ENCODE data around the gene AFF1. TPM values are rescaled to one million over a fixed set of nuclear protein-coding genes. Genes with fewer than 3 reads are reported as not detected.

AFF1 gene
- total RNA-seq, 1 donor from 2014 or later: 73.3 TPM

DNA sequence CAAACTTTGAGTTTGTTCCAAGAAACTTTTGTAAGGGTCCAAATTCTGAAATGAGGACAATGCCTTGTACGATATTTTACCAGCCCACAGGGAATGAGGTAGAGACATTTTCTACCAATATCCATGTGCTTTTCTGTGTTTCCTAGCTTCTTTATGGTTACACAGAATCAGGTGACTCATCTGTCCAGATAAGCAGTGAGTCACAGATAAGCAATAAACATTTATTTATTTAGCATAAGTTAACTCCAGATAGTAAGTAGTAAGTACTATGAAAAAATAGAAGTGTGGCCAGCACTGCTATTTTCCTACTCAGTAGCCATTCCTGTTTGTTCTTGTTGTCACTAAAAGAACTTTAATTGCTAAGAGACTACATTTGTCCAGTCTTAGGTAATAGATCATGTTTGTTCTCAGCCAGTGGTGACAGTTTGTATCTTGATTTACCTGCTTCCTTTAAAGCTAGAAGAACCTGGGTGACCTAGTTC lies 7.4 kb downstream of the AFF1 start:
- intact Hi-C loops (cut with DNase I): no loop called here
- ATAC-seq: no peak

DNA sequence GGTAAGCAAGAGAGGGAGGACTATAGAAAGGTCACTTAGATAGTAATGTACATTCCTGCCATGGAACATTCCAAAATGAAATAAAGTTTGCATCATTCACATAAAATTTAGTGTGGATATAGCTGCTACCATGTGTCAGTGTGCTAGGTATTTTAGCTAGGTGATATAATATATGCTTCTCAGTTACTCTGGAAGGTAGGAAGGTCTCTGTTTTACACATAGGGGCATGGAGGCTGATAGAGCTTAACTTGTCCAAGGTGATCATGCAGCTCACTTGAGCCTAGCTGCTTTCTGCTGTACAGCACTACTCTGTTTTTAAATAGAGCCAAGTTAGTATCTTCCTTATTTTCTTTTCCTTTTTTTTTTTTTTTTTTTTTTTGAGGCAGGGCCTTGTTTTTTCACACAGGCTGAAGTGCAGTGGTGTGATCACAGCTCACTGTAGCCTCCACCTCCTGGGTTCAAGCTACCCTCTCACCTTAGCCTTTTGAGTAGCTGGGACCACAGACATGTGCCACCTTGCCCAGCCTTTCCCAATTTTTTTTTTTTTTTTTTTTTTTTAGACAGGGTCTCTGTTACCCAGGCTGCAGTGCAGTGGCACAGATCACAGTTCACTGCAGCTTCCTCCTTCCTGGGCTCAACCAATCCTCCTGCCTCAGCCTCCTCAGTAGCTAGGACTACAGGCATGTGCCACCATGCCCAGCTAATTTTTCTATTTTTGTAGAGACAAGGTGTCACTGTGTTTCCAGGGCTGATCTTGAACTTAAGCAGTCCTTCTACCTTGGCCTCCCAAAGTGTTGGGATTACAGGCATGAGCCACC lies 10.4 kb downstream of the AFF1 start:
- peak; percentile 8 for ATAC-seq
- intact Hi-C loops (cut with DNase I): no loop called here

More for the DNA sequence above, 7.4 kb downstream of the AFF1 start:
- no peak for DNase-seq (ENCODE audit: missing footprints)

DNA sequence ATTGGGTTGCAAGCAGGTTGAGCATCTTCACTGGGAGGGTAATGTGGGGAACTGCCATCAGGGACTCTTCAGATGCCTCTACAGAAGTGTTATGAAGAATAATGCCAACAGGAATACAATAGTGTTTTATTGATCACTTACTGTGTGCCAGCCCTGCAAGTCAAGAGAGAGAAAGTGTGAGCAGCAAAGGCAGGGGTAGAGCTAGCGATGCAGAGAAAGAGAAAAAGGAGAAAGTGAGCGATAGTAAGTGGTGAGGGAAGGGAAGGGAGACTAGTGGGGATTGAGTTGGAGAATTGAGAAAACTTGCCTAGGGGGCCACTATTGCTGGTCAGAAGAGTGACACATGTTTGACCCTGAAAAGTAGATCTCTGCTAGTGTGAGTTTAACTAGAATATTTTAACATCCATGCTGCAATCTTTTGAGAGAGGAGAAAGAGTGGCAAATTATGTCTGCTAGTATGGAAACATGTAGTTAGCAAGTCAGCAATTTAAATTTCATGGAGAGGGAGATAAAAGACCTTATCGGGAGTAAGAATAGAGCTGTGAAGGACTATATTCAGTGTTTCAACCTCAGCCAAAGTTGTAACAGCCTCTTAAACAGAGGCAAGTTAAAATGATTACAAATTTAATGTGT lies 12.2 kb downstream of the AFF1 start:
- DNase-seq (ENCODE audit: missing footprints): no peak
- no peak for ATAC-seq
- intact Hi-C loops (cut with DNase I): no loop called here

More for the DNA sequence above, 10.4 kb downstream of the AFF1 start:
- DNase-seq (ENCODE audit: missing footprints): no peak

DNA sequence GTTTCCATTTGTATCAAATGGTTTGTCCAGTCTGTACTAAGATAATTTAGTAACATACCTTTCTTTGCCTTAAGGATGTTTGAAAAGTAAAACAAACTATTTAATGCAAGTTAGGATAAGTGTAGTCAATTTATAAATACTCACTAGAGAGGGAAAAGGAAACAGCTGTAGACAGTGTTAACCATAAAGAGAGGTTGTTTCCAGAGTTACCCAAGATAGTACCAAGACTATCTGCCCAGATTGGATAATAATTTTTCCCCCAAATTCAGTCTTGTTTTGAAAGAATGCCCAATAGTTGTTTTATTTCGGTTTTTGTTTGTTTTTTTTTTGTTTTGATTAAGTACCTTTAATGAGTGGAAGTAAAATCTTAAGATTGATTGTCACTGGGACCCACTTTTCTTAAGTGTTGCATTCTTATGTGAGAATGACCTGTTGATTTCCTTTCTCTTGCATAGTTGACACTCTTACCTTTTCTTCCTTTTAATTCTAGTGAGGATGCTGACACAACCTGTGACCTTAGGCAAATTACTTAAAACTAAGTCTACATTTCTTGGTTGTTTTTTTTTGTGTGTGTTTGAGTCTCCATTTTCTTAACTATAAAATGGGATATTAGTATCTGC lies 12.8 kb downstream of the AFF1 start:
- DNase-seq (ENCODE audit: missing footprints): no peak
- ATAC-seq: no peak
- intact Hi-C loops (cut with DNase I): no loop called here

DNA sequence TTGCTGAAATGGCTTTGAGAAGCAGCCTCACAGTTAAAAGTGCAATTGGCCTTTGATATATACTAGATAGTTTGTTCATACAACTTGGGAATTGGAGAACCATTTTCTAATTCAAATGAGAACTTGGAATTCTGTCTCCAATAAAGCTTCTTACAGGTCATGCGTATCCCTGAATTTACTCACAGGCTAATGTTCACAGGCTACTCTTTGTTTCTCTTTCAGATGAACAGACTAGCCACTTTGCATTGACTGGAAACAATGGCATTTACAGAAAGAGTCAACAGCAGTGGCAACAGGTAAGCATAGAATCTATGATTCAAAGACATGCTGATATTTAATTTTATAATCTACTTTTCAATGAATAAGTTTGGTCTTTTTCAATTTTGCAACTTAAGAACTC lies 13.5 kb downstream of the AFF1 start:
- no peak for DNase-seq (ENCODE audit: missing footprints)
- ATAC-seq: no peak
- intact Hi-C loops (cut with DNase I): no loop called here

DNA sequence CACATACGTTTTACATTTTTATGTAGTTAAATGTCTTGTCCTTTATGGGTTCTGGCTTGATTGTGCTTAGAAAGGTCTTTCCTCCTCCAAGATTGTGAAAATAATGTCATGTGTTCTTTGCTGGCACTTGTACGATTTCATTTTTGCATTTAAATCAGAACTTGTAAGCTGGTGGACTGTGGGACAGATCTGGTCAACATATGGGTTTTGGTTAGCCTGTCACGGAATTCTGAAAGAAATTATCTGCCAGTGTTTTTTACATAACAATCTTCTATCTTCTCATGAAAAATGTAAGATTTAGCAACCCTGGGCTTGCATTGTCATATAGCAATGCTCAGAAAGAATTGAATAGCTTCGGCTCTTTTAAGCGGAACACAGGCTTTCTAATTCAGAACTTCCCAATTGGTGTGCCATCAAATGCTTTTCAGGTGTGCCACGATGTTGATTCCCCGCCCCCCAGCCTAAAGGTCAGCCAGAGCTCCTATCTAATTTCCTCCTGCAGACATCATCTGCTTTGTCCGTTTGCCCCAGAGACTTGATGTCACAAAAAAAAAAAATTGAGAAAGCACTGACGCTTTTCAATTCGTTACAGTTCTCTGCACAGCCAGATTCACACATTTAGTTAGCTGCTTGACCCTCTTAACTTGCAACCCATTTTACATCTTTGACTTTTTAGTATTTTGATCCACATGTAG lies 16.2 kb downstream of the AFF1 start:
- DNase-seq (ENCODE audit: missing footprints): no peak
- intact Hi-C loops (cut with DNase I): no loop called here
- no peak for ATAC-seq

DNA sequence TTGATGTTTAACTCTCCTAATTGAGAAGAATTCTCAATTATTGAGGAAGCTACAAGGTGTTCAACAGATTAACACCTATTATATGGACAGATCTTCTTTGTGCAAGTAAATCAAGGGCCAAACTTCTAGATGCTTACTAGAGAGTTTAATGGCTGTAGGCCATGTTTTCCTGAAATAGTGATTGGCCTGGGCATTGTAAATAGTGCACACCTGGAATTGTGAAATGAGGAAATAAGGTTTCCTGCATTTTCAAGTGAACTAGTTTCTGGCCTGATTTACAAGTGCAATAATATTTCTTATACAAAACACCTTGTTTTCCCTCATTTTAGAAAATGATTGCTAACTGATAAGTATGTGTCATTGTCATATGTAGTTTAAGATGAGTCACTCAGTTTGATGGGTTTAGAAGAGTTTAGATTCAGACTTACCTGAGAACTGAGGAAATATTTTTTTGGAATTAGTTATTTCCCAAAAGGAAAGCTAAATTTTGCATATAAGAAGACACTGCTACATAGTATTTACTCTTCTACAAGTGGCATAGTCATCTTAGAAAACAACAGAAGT lies 21.2 kb downstream of the AFF1 start:
- ATAC-seq: no peak
- intact Hi-C loops (cut with DNase I): no loop called here
- DNase-seq (ENCODE audit: missing footprints): no peak

DNA sequence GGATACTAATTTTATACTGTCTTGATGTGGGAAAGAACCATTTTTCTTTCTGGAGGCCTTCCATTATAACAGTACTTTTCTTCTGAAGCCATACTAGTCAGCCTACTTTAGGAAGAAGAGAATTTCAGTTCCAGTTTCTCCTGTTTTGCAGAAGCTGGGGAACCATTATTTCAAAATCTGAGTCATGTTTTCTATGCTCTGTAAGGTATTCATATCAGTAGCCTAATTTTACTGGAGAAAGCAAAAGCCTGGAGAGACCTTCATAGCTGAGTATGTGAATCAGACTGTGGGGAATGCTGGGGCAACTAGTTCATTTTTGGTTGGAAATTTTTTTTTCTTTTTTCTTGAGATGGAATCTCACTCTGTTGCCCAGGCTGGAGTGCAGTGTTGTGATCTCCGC lies 22.4 kb downstream of the AFF1 start:
- intact Hi-C loops (cut with DNase I): no loop called here
- DNase-seq (ENCODE audit: missing footprints): no peak
- no peak for ATAC-seq

DNA sequence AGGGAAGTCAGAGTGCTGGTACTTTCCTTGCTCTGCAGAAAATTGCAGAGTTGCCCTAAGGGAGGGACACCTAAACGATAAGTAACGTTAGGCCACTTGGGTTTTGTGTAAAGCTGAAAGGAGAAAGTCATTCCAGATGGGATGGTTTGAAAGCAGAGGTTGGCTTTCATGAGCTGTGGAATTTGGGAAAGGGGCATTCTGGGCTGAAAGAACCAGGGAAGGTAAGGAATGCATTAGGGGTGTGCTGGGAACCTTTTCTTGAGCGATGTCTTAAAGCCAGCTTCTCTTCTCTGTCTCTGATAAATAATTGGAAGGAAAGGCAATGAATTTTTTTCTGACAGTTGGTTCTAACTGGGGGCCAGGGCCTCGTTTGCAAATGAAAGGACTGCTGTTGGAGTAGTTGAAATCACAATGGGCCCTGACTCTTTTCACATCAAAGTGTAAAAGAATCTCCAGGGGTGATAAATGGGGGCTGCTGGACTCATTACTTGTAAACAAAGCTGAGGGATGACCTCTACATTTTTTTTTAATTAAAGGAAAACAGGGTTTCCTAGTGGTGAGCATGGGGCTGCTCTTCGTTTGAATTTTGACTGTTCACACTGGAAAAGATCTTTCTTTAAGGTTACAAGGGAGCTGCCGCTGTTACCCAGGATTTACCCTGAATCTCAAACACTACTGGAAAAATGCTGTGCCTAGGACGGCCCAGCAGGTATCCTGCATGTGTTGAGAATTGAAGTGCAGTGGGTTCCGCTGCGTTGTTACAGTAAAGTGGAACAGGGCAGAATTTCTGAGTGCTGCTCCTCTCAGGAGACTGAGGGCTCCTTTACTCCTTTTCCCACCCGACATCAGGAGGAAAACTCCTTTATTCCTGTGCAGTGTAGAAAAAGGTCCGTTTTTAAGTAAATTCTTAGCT lies 25.0 kb downstream of the AFF1 start:
- ATAC-seq (no peak), DNase-seq (ENCODE audit: missing footprints) (no peak)
- intact Hi-C loops (cut with DNase I): no loop called here

DNA sequence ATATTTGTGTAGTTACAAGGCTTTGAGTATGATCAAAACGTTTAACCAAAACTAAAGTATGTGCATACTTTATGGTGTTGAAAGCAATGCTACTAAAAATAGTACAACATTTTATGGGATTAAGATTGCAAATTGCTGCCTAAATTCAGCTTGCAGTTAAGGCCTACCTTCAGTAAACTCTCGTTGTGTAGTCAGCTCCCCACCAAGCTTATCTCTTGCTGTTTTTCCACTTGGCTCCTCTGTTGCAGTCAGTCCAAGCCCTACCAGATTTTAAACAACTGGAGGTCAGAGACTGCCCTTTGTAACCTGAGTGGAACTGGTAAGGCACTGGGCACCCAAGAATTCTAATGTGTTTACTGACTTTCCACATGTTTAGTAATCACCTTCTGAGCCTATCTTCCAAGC lies 25.7 kb downstream of the AFF1 start:
- ATAC-seq: peak; percentile 78
- DNase-seq (ENCODE audit: missing footprints): no peak
- intact Hi-C loops (cut with DNase I): no loop called here

DNA sequence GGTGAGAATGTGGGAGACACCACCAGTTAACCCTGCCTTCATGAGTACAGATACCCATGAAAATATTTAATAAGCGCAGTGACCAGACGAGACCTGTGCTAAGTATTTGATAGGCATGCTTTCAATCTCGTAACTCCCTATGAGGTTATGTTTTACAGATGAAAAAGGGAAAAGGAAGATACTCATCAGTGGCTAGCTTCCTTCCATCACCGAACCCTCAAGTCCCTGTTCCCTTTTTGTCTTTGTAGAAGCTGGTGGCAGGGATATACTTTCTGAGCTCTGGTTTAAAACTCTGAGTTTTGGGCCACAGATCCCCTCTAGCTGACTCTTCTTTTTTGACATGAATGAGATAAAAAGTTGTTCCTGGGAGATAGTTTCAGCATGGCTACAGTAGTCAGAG lies 26.3 kb downstream of the AFF1 start:
- intact Hi-C loops (cut with DNase I): no loop called here
- no peak for ATAC-seq

DNA sequence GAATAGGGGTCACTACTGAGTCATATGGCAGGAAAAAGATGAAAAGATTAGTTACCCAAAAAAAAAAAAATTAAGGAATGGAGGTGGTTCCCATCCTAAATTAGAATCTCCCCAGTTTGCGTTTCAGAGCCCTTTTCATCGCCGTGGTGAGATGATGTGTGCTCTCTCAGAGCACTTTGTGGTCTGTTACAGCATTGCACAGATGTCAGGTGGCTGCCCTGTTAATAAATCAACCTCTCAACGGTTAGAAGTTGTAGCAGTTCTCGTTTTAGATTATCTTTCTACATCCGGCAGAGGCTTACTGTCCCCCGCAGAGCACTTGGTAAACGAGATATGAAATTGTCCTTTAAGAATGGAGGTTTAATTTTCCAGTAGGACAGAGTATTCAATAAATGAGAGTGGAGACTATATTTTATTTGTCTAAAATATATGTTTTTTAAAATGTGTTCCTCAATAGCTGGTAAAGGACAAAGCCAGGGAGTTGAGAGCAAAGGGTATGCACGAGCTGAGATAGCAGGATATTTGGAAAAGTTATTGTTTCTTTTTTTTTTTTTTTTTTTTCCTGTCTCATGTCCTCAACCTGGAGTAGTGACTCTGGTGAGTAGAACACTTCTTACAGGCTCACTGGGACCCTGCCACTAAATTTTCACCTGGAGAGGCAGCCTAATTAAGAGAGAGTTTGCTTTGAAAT lies 26.9 kb downstream of the AFF1 start:
- ATAC-seq (peak; percentile 45), DNase-seq (ENCODE audit: missing footprints) (no peak)
- intact Hi-C loops (cut with DNase I): no loop called here

More for the DNA sequence above, 26.3 kb downstream of the AFF1 start:
- no peak for DNase-seq (ENCODE audit: missing footprints)

DNA sequence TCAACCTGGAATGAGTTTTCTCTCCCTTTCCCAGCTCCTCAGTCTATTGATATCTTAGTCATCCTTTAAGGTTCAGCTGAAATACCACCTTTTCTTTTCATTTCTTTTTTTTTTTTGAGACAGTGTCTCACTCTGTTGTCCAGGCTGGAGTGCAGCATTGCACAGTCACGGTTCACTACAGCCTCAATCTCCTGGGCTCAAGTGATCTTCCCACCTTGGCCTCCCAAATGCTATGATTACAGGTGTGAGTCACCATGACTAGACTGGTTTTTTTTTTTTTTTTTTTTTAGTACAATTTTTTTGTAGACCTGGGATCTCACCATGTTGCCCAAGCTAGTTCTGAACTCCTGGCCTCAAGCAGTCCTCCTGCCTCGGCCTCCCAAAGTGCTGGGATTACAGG lies 28.9 kb downstream of the AFF1 start:
- DNase-seq (ENCODE audit: missing footprints): no peak
- intact Hi-C loops (cut with DNase I): no loop called here
- ATAC-seq: no peak

DNA sequence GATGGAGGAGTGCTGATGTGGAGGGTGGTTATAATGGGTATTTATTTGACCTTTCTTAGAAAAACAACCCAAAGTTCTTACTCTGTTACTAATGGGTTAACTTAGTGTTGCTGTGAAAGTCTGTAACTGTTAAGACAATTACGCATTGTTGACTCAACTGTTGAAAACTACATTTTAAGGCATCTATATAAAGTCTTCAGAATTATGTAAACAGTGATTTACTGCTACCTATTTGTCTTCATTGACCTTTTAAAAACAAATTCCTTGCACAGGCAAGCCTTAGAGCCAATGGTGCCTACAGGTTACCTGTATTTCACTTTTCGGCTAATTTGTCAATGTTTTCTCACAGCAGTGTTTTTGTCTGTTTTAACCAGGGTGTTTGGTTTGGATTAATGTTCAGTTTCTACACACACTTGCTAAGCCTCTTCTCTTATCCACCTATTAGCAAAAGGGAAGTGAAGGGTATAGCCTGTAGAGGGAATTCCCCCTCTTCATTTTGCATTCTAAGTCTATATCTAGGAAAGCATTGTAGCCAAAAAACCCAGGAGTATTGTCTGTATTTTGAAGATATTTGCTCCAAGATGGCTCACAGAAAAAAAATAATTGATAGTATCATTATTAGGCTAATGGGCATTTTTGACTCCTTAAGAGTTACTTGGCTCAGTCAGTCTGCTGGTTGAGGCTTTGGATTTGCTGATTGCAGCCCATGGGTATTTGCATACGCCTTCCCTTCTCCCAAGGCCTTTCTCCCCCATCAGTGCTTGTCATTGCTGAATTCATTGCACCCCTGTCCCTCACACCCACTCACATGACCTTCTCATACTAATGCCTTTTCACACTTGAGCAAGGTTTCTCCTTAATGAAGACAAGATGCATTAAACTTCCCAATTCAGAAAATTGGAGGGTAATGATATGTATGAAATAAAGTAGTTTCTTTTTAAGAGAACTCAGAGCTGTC lies 30.5 kb downstream of the AFF1 start:
- ATAC-seq (no peak), DNase-seq (ENCODE audit: missing footprints) (no peak)
- intact Hi-C loops (cut with DNase I): loop anchor here (5.0 kb wide), 1 partner anchor 37 kb away; no protein-coding TSS in a partner anchor

DNA sequence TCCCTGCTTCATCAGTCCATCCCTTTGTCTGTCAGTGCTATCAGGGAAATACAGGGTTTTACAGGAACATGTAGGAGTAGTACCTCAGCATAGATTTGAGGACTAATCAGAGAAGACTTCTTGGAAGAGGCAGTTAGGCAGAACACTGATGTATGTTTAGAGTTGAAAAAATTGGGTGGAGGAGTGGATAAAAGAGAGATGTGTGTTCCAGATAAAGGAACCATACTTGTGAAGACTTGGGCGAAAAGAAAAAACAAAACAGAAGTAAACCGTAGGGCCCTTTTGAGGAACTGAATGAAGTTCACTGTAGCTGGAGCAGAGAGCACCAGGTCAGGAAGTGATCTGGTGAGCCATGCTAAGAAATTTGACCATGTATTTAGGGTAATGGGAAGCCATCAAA lies 32.3 kb downstream of the AFF1 start:
- ATAC-seq (no peak), DNase-seq (ENCODE audit: missing footprints) (no peak)
- intact Hi-C loops (cut with DNase I): loop anchor here (5.0 kb wide), 1 partner anchor 35 kb away; no protein-coding TSS in a partner anchor

DNA sequence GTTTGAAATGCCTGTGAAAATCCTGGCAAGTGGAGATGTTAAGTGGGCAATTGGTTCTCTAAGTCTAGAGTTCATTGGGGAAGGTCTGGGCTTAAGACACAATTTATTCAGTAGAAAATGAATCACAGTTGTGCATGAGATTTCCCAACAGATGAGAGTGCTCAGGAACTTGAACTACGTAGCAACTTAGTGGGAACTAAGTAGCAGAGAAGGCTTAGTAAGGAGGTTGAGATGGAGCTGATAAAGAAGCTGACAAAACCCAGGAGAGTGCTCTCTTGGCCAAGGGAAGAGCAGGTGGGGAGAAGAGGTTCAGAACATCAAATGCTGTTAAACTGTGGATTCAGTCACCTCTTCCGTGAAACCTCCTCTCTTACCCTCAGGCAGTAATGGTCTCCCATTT lies 33.0 kb downstream of the AFF1 start:
- ATAC-seq (no peak), DNase-seq (ENCODE audit: missing footprints) (no peak)
- intact Hi-C loops (cut with DNase I): loop anchor here (5.0 kb wide), 1 partner anchor 35 kb away; no protein-coding TSS in a partner anchor

Data from Right ventricle myocardium inferior (tissue), 1 donor.